HG03135 (cell line): Measurements from ENCODE around the gene NFATC4.
A peak's percentile ranks its signal among the peaks of the same experiment; 100 is the strongest.
"Not testable (repeated sequence)": the region's sequence is repeated elsewhere in the genome, so short reads cannot be mapped to it uniquely, and the experiment has no call there.

ENCODE experiments used
- ATAC-seq: cut with Tn5 transposase; IDR thresholded peaks from one replicate; pipeline ENCODE4 v1.9.1; 2021; ENCODE audit warnings: mild to moderate bottlenecking, moderate library complexity; ENCODE audit not compliant: unreplicated experiment

The NFATC4 gene

GRCh38 chr14:24367514-24368211 lies at the start of gene NFATC4:
NFATC4 (plus strand) TSS chr14:24368184; CDS start chr14:24368341, 157 bp downstream.
- ATAC-seq: peak; percentile 38

- no peak for ATAC-seq
Observed at GRCh38 chr14:24321212-24321975, 46.6 kb upstream of the NFATC4 start.

- no peak for ATAC-seq
Observed at GRCh38 chr14:24322672-24323071, 45.3 kb upstream of the NFATC4 start.

- ATAC-seq: no peak
Observed at GRCh38 chr14:24323341-24323740, 44.6 kb upstream of the NFATC4 start.

GRCh38 chr14:24324024-24324423 lies 44.0 kb upstream of the NFATC4 start:
- ATAC-seq: no peak

- no peak for ATAC-seq
Observed at GRCh38 chr14:24325041-24325530, 42.9 kb upstream of the NFATC4 start.

- ATAC-seq: no peak
Observed at GRCh38 chr14:24325963-24326362, 42.0 kb upstream of the NFATC4 start.

GRCh38 chr14:24327303-24327702 lies 40.7 kb upstream of the NFATC4 start:
- ATAC-seq: no peak

GRCh38 chr14:24327914-24328313 lies 40.1 kb upstream of the NFATC4 start:
- ATAC-seq: not testable (repeated sequence)

- no peak for ATAC-seq
Observed at GRCh38 chr14:24329073-24329663, 38.8 kb upstream of the NFATC4 start.

- no peak for ATAC-seq
Observed at GRCh38 chr14:24329736-24330135, 38.2 kb upstream of the NFATC4 start.

- ATAC-seq: no peak
Observed at GRCh38 chr14:24330973-24331674, 36.9 kb upstream of the NFATC4 start.

GRCh38 chr14:24331731-24332267 lies 36.2 kb upstream of the NFATC4 start:
- no peak for ATAC-seq

- ATAC-seq: peak; percentile 86
Observed at GRCh38 chr14:24332268-24332993, 35.6 kb upstream of the NFATC4 start.

GRCh38 chr14:24334431-24335291 lies 33.3 kb upstream of the NFATC4 start, which contains the start of gene ADCY4:
ADCY4 (minus strand) TSS chr14:24335071; CDS start chr14:24334652, 419 bp downstream.
- ATAC-seq: no peak

GRCh38 chr14:24335461-24336171 lies 32.4 kb upstream of the NFATC4 start:
- ATAC-seq: no peak

- ATAC-seq: no peak
Observed at GRCh38 chr14:24337144-24337823, 30.7 kb upstream of the NFATC4 start.

- no peak for ATAC-seq
Observed at GRCh38 chr14:24337824-24338175, 30.2 kb upstream of the NFATC4 start.
